Left lung (tissue), 10 donors: ENCODE data around the gene PPM1J. TPM values are rescaled to one million over a fixed set of nuclear protein-coding genes. Genes with fewer than 3 reads are reported as not detected.
A peak's percentile ranks its signal among the peaks of the same experiment; 100 is the strongest.

Source experiments
- ATAC-seq: fragments of 200-7000 bp; cut with Tn5 transposase; one replicate; pipeline ENCODE4 v1.9.1; 2020; ENCODE audit warnings: moderate library complexity
- DNase-seq, 4 donors: peaks; one replicate each; pipeline ENCODE4 v3.0.0-alpha.2; 2013 to 2020
- H3K27ac ChIP-seq, 2 donors: fragments of 200-600 bp; sonication (generic) in 1 of 2; one replicate each; pipeline versions ENCODE4 v1.5.0 to v1.8.0; 2020 to 2021
- H3K27me3 ChIP-seq, 2 donors: fragments of 200-600 bp; sonication (generic) in 1 of 2; one replicate each; pipeline versions ENCODE4 v1.5.0 to v1.8.0; 2020 to 2021
- H3K36me3 ChIP-seq, 2 donors: fragments of 200-600 bp; sonication (generic) in 1 of 2; one replicate each; pipeline versions ENCODE4 v1.5.0 to v1.8.0; 2020 to 2021
- H3K4me1 ChIP-seq, 2 donors: fragments of 200-600 bp; one replicate each; pipeline ENCODE4 v1.8.0; 2021
- H3K4me3 ChIP-seq, 2 donors: fragments of 200-600 bp; sonication (generic) in 1 of 2; one replicate each; pipeline versions ENCODE4 v1.5.0 to v1.8.0; 2020 to 2021; ENCODE audit warnings: mild to moderate bottlenecking in 1 of 2
- H3K9me3 ChIP-seq, 2 donors: fragments of 200-600 bp; sonication (generic) in 1 of 2; one replicate each; pipeline versions ENCODE4 v1.5.0 to v1.8.0; 2020 to 2021
- intact Hi-C, 2 donors: fragments of 100-400 bp; cut with DNase I; formaldehyde crosslinking; loops; one replicate each; pipeline versions ENCODE4 v1.11.2 to v1.14.2; 2022
- polyA plus RNA-seq, 6 donors: library from polyadenylated mRNA; unstranded; fragments of 120-200 nt; gene quantifications; one replicate each; pipeline ENCODE4 v1.2.1, GENCODE V29; 2013; ENCODE audit not compliant: insufficient read length in 6 of 6
- total RNA-seq, 2 donors: library from RNA; stranded (reverse); fragmentation: NEBNext Ultra II Directional; extraction: Animal tissue kit (Norgen Biotek cat#: 25700); gene quantifications; one replicate each; pipeline ENCODE4 v1.2.1, GENCODE V29; 2021
- TF ChIP-seq, protein P1 (sequence below), 2 donors: fragments of 200-600 bp; sonication (generic) in 1 of 2; IDR thresholded peaks; one replicate each; pipeline versions ENCODE4 v1.5.0 to v1.8.0; 2021; ENCODE audit warnings: antibody characterized with exemption in 2 of 2
- donor health status: DM: no; HTN: yes; CAD: no.
- donor health status: DM: no; HTN: no; CAD: no.

PPM1J gene
- total and polyA plus RNA-seq, 8 donors, result 0.47 to 0.93 (median 0.65) TPM

- Histone ChIP-seq H3K27ac (no peak overlapping the region), H3K4me3 (no peak overlapping the region), H3K4me1 (peaks cover 26 to 37% of the 10 kb centered on the region in 2 donors), H3K9me3 (no peaks in the 10 kb centered on the region), H3K36me3 (peaks cover 0 to 2% of the 10 kb centered on the region in 2 donors), H3K27me3 (peaks cover 0 to 26% of the 10 kb centered on the region in 2 donors)
- intact Hi-C loops, result loop anchor here in 1 of 2 donors (10.0 kb wide), 2 partner anchors 83 to 313 kb away; partner anchors contain the start of gene CTTNBP2NL
- no peak for ATAC-seq
- TF ChIP-seq, protein P1, sequence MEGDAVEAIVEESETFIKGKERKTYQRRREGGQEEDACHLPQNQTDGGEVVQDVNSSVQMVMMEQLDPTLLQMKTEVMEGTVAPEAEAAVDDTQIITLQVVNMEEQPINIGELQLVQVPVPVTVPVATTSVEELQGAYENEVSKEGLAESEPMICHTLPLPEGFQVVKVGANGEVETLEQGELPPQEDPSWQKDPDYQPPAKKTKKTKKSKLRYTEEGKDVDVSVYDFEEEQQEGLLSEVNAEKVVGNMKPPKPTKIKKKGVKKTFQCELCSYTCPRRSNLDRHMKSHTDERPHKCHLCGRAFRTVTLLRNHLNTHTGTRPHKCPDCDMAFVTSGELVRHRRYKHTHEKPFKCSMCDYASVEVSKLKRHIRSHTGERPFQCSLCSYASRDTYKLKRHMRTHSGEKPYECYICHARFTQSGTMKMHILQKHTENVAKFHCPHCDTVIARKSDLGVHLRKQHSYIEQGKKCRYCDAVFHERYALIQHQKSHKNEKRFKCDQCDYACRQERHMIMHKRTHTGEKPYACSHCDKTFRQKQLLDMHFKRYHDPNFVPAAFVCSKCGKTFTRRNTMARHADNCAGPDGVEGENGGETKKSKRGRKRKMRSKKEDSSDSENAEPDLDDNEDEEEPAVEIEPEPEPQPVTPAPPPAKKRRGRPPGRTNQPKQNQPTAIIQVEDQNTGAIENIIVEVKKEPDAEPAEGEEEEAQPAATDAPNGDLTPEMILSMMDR (IDR thresholded peaks at IDR 0.05), result no peak
- no peak for DNase-seq
Observed at GRCh38 chr1:112708002-112708448, 7.1 kb downstream of the PPM1J start.

DNA sequence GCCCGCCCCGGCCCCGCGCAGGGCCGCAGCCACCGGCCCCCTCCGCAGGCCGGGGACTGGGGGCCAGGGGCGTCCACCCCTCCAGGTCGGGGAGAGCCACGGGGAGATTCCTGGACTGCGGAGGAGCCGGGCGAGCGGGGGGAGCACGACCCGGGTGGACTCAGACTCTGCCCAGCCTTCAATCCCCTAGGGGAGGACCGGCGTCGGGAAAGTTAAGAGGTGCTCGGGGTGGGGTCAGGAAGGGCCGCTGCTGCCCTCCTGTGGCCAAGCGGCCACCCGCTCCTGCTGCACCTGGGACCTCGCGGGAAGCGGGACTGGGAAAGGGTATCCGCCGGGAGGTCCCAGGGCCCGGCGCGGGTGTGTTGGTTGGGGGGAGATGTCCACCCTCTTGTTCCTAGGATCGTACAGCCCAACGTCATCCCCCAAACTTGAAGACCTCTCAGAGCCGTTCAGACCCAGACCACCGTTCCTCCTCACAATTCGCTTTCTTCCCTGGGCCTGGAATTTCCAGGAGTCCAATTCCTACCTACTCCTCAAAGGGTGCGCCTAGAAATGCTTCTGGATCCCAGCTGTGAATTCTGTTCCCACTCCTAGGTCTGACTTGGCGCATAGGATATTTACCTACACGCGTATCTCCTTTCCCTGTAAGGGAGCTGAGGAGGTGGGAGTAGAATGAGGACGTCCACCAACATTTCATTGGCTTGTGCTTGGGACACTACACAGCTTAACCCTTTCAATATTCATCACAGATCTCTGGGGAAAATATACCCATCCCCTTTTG lies 7.7 kb downstream of the PPM1J start:
- ATAC-seq (peak; percentile 83), DNase-seq (peak; percentile 83 to 96 (median 90))
- intact Hi-C loops, result loop anchor here in 1 of 2 donors (10.0 kb wide), 2 partner anchors 83 to 313 kb away; partner anchors contain the start of gene CTTNBP2NL
- Histone ChIP-seq H3K4me1 (peaks cover 29 to 43% of the 10 kb centered on the region in 2 donors), H3K27me3 (peaks cover 0 to 26% of the 10 kb centered on the region in 2 donors), H3K9me3 (no peaks in the 10 kb centered on the region), H3K4me3 (peak overlapping the region; percentile 91 to 96), H3K27ac (peak overlapping the region; percentile 87 to 93), H3K36me3 (peaks cover 0 to 8% of the 10 kb centered on the region in 2 donors)
- TF ChIP-seq, protein P1 (IDR thresholded peaks at IDR 0.05), result peak; percentile 88 to 91

DNA sequence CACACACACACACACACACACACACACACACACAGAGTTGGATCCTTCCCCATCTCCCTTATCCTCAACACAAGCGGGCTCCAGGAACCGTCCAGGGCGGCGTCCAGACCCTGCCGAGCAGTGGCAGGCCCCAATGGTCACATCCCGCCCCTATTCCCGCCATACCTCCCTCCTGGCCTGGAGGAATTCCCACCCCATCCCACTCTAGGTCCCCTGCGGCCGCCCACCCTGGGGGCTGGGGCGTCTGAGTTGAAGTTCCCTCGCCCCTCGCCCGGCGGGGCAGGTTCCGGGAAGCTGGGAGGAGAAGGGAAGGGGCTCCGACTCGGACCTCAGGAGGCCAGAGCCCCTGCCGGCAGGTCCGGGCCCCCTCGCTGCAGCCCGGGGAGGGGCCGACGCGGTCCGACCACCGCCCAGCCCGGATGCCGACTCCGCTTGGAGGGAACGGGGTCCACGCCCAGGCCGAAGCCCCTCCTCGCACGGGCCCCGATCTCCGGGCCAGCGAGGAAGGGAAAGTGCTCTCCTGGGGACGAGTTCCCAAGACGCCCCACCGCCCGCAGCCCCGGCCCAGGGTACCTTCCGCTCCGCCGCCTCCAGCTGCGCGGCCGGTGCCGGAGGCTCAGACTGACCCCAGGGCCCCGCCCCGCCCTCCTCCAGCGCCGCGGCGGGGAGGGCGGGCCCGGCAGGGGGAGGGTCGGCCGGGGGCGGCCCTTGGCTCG lies 8.5 kb downstream of the PPM1J start, which contains the start of gene RHOC:
Gene RHOC (minus strand): TSS at position 623 of the 716 bp plus-strand sequence. CDS start 3,328 bp downstream, outside the sequence.
- peak within 1 kb of the TSS; percentile 87 to 93 for H3K27ac ChIP-seq
- peaks cover 30 to 50% of the 10 kb centered on the region in 2 donors for H3K4me1 ChIP-seq
- ATAC-seq (peak; percentile 86), DNase-seq (peak in 3 of 4 donors; percentile 70 to 93 (median 76))
- H3K9me3 ChIP-seq, result no peaks in the 10 kb centered on the region
- intact Hi-C loops, result loop anchor here in 1 of 2 donors (10.0 kb wide), 2 partner anchors 82 to 312 kb away; partner anchors contain the start of gene CTTNBP2NL
- peaks cover 0 to 16% of the 10 kb centered on the region in 2 donors for H3K36me3 ChIP-seq
- H3K27me3 ChIP-seq, result peaks cover 0 to 26% of the 10 kb centered on the region in 2 donors
- TF ChIP-seq, protein P1 (IDR thresholded peaks at IDR 0.05), result no peak
- H3K4me3 ChIP-seq, result peak within 1 kb of the TSS; percentile 91 to 96

GRCh38 chr1:112704934-112705627 lies 10.1 kb downstream of the PPM1J start:
- Histone ChIP-seq H3K4me3 (peak overlapping the region; percentile 33 to 91), H3K4me1 (peaks cover 43 to 65% of the 10 kb centered on the region in 2 donors), H3K9me3 (no peaks in the 10 kb centered on the region), H3K27ac (peak overlapping the region; percentile 60 to 89), H3K36me3 (peaks cover 0 to 24% of the 10 kb centered on the region in 2 donors), H3K27me3 (peaks cover 0 to 26% of the 10 kb centered on the region in 2 donors)
- peak; percentile 72 for ATAC-seq
- TF ChIP-seq, protein P1 (IDR thresholded peaks at IDR 0.05), result no peak
- intact Hi-C loops, result loop anchor here in 1 of 2 donors (10.0 kb wide), 2 partner anchors 80 to 310 kb away; partner anchors contain the start of gene CTTNBP2NL
- DNase-seq, result peak; percentile 85 to 97 (median 89)
